ENCODE measurements around the gene MAST3. TPM values are rescaled to one million over a fixed set of nuclear protein-coding genes. Genes with fewer than 3 reads are reported as not detected.

Gene MAST3
- total and polyA plus RNA-seq, 2 of the 8 experiments (the other 6 are each of a cell fraction or from before 2014, with no cell fraction given), result 3.4 to 9.0 TPM

- TF ChIP-seq KDM5A (IDR thresholded peaks at IDR 0.05; ENCODE audit: low read length) (no peak), GABPA (IDR thresholded peaks at IDR 0.05; ENCODE audit: borderline replicate concordance, insufficient read depth, low read length) (no peak)
Measured at GRCh38 chr19:18059902-18060301, 37.7 kb upstream of the MAST3 start (continued).

All from H1 (cell line).